MCF 10A (cell line): ENCODE measurements around the gene FOXL2. TPM values are rescaled to one million over a fixed set of nuclear protein-coding genes. Genes with fewer than 3 reads are reported as not detected.

Experiments used
- BruUV-seq: library from RNA; stranded (reverse); fragments of 400-500 nt; replicated peaks from 2 replicates; lab custom pipeline; 2021; lab: Mats Ljungman, UMichigan
- CTCF ChIA-PET: fragments of 300-600 bp; sonication (Branson Sonifier 250); formaldehyde crosslinking; extraction: SDS; loops from one replicate; lab custom pipeline; 2021; ENCODE audit warnings: antibody characterized with exemption, inconsistent platforms; lab: Yijun Ruan, JAX
- POLR2A ChIA-PET: fragments of 300-600, 350-650 bp; sonication (Branson Sonifier 250); formaldehyde crosslinking; extraction: SDS; loops from one replicate; lab custom pipeline; 2020; ENCODE audit warnings: antibody characterized with exemption, inconsistent platforms; lab: Yijun Ruan, JAX
- DNase-seq: peaks from one replicate; pipeline ENCODE4 v3.0.0-alpha.2; 2018; ENCODE audit not compliant: unreplicated experiment
- H3K27ac Mint-ChIP-seq: one replicate; pipeline ENCODE4 v1.8.0; 2022; ENCODE audit warnings: mild to moderate bottlenecking, low read depth, mixed read lengths; ENCODE audit not compliant: unreplicated experiment
- H3K27me3 Mint-ChIP-seq: one replicate; pipeline ENCODE4 v1.8.0; 2022; ENCODE audit warnings: mixed read lengths; ENCODE audit not compliant: insufficient read depth, unreplicated experiment
- H3K36me3 Mint-ChIP-seq: one replicate; pipeline ENCODE4 v1.8.0; 2022; ENCODE audit warnings: mild to moderate bottlenecking, moderate library complexity, mixed read lengths; ENCODE audit not compliant: insufficient read depth, unreplicated experiment
- H3K4me1 Mint-ChIP-seq: one replicate; pipeline ENCODE4 v1.8.0; 2022; ENCODE audit warnings: mixed read lengths; ENCODE audit not compliant: insufficient read depth, unreplicated experiment
- H3K4me3 Mint-ChIP-seq: one replicate; pipeline ENCODE4 v1.8.0; 2022; ENCODE audit warnings: mild to moderate bottlenecking, moderate library complexity, mixed read lengths; ENCODE audit not compliant: unreplicated experiment
- H3K9me3 Mint-ChIP-seq: one replicate; pipeline ENCODE4 v1.8.0; 2022; ENCODE audit warnings: mixed read lengths; ENCODE audit not compliant: unreplicated experiment
- intact Hi-C: fragments of 100-400 bp; cut with micrococcal nuclease; formaldehyde crosslinking; loops from 2 replicates; pipeline ENCODE4 v1.14.1; 2022
- total RNA-seq: library from RNA; stranded (reverse); gene quantifications from 2 replicates; pipeline ENCODE4 v1.2.3, GENCODE V29; 2022
- TF ChIP-seq, protein P1 (sequence below): fragments of 200-600 bp; IDR thresholded peaks from one replicate; pipeline ENCODE4 v1.8.0; 2022; ENCODE audit warnings: antibody characterized with exemption, mild to moderate bottlenecking; ENCODE audit not compliant: unreplicated experiment

Gene FOXL2
- total RNA-seq, 1 experiment from 2014 or later, result 0.30 TPM

GRCh38 chr3:138914870-138915502 is 32.0 kb downstream of the FOXL2 start:
- peaks cover 6% of the 10 kb centered on the region for H3K4me1 Mint-ChIP-seq
- H3K27me3 Mint-ChIP-seq, result no peaks in the 10 kb centered on the region
- H3K27ac Mint-ChIP-seq, result peak overlapping the region; percentile 76
- H3K4me3 Mint-ChIP-seq, result peak overlapping the region; percentile 85
- DNase-seq, result peak; percentile 57
- intact Hi-C loops, result loop anchor here (1.0 to 10.0 kb wide), 5 partner anchors 81 to 423 kb away; partner anchors contain the start of genes CEP70 and PIK3CB
- peaks cover 5% of the 10 kb centered on the region for H3K36me3 Mint-ChIP-seq
- no TSS peak for BruUV-seq
- H3K9me3 Mint-ChIP-seq, result no peaks in the 10 kb centered on the region
- TF ChIP-seq, protein P1, sequence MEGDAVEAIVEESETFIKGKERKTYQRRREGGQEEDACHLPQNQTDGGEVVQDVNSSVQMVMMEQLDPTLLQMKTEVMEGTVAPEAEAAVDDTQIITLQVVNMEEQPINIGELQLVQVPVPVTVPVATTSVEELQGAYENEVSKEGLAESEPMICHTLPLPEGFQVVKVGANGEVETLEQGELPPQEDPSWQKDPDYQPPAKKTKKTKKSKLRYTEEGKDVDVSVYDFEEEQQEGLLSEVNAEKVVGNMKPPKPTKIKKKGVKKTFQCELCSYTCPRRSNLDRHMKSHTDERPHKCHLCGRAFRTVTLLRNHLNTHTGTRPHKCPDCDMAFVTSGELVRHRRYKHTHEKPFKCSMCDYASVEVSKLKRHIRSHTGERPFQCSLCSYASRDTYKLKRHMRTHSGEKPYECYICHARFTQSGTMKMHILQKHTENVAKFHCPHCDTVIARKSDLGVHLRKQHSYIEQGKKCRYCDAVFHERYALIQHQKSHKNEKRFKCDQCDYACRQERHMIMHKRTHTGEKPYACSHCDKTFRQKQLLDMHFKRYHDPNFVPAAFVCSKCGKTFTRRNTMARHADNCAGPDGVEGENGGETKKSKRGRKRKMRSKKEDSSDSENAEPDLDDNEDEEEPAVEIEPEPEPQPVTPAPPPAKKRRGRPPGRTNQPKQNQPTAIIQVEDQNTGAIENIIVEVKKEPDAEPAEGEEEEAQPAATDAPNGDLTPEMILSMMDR, result no peak
- CTCF ChIA-PET, result interaction anchor here (0.5 to 13.9 kb wide), 100 partner anchors 9 to 733 kb away, joined by 3 to 364 read pairs (median 6); partner anchors contain the start of genes CEP70 and PIK3CB
- POLR2A ChIA-PET, result interaction anchor here (0.7 to 4.5 kb wide), 19 partner anchors 49 to 726 kb away, joined by 3 to 62 read pairs (median 5); partner anchors contain the start of genes CEP70 and PIK3CB

- Mint-ChIP-seq H3K36me3 (peaks cover 5% of the 10 kb centered on the region), H3K27ac (no peak overlapping the region), H3K27me3 (no peaks in the 10 kb centered on the region), H3K4me1 (peaks cover 6% of the 10 kb centered on the region), H3K4me3 (no peak overlapping the region), H3K9me3 (no peaks in the 10 kb centered on the region)
- TF ChIP-seq, protein P1, result no peak
- no TSS peak for BruUV-seq
- DNase-seq, result no peak
- intact Hi-C loops, result loop anchor here (10.0 kb wide), 1 partner anchor 139 kb away; no protein-coding TSS in a partner anchor
- ChIA-PET POLR2A (no interaction called here), CTCF (interaction anchor here (0.6 to 2.5 kb wide), 9 partner anchors 10 to 495 kb away, joined by 3 to 13 read pairs (median 5); partner anchors contain the start of gene CEP70)
Observed at GRCh38 chr3:138913766-138914165, 33.2 kb downstream of the FOXL2 start.

GRCh38 chr3:138912237-138912636 is 34.7 kb downstream of the FOXL2 start:
- peaks cover 5% of the 10 kb centered on the region for H3K36me3 Mint-ChIP-seq
- CTCF ChIA-PET, result interaction anchor here (0.6 to 2.5 kb wide), 8 partner anchors 9 to 323 kb away, joined by 3 to 13 read pairs (median 6); partner anchors contain the start of gene CEP70
- H3K4me1 Mint-ChIP-seq, result peaks cover 6% of the 10 kb centered on the region
- no peaks in the 10 kb centered on the region for H3K27me3 Mint-ChIP-seq
- BruUV-seq, result no TSS peak
- POLR2A ChIA-PET, result interaction anchor here (1.0 kb wide), 1 partner anchor 77 kb away, joined by 7 read pairs; no protein-coding TSS in a partner anchor
- intact Hi-C loops, result loop anchor here (10.0 kb wide), 1 partner anchor 137 kb away; no protein-coding TSS in a partner anchor
- TF ChIP-seq, protein P1, result no peak
- no peak for DNase-seq
- no peak overlapping the region for H3K4me3 Mint-ChIP-seq
- no peaks in the 10 kb centered on the region for H3K9me3 Mint-ChIP-seq
- H3K27ac Mint-ChIP-seq, result no peak overlapping the region

- CTCF ChIA-PET, result interaction anchor here (0.6 to 2.5 kb wide), 10 partner anchors 10 to 493 kb away, joined by 3 to 14 read pairs (median 6); partner anchors contain the start of gene CEP70
Observed at GRCh38 chr3:138911621-138912020, 35.3 kb downstream of the FOXL2 start.

More at GRCh38 chr3:138911621-138912020, 35.3 kb downstream of the FOXL2 start:
- no peaks in the 10 kb centered on the region for H3K9me3 Mint-ChIP-seq
- no peak overlapping the region for H3K27ac Mint-ChIP-seq
- H3K4me1 Mint-ChIP-seq, result peaks cover 6% of the 10 kb centered on the region
- POLR2A ChIA-PET, result interaction anchor here (1.0 kb wide), 1 partner anchor 76 kb away, joined by 7 read pairs; no protein-coding TSS in a partner anchor
- H3K36me3 Mint-ChIP-seq, result peaks cover 5% of the 10 kb centered on the region
- no TSS peak for BruUV-seq
- no peaks in the 10 kb centered on the region for H3K27me3 Mint-ChIP-seq
- intact Hi-C loops, result loop anchor here (10.0 kb wide), 1 partner anchor 137 kb away; no protein-coding TSS in a partner anchor
- TF ChIP-seq, protein P1, result no peak
- no peak for DNase-seq
- H3K4me3 Mint-ChIP-seq, result no peak overlapping the region
